ENCODE measurements around the gene KCTD2. TPM values are rescaled to one million over a fixed set of nuclear protein-coding genes. Genes with fewer than 3 reads are reported as not detected.
A peak's percentile ranks its signal among the peaks of the same experiment; 100 is the strongest.

KCTD2 gene
- total RNA-seq, 2 donors from 2014 or later, result 18.7 to 22.7 TPM

GRCh38 chr17:75079023-75079373, 32.0 kb downstream of the KCTD2 start:
- peak overlapping the region; percentile 82 to 84 for H3K27ac ChIP-seq
- no peak for DNase-seq (ENCODE audit: low spot score)
- peaks cover 18 to 28% of the 10 kb centered on the region in 2 donors for H3K4me1 ChIP-seq (ENCODE audit: control insufficient read depth in 1 of 2, low read depth in 2 of 2)
- no peaks in the 10 kb centered on the region for H3K27me3 ChIP-seq (replicated peaks; ENCODE audit: insufficient read depth)
- TF ChIP-seq, protein P1, sequence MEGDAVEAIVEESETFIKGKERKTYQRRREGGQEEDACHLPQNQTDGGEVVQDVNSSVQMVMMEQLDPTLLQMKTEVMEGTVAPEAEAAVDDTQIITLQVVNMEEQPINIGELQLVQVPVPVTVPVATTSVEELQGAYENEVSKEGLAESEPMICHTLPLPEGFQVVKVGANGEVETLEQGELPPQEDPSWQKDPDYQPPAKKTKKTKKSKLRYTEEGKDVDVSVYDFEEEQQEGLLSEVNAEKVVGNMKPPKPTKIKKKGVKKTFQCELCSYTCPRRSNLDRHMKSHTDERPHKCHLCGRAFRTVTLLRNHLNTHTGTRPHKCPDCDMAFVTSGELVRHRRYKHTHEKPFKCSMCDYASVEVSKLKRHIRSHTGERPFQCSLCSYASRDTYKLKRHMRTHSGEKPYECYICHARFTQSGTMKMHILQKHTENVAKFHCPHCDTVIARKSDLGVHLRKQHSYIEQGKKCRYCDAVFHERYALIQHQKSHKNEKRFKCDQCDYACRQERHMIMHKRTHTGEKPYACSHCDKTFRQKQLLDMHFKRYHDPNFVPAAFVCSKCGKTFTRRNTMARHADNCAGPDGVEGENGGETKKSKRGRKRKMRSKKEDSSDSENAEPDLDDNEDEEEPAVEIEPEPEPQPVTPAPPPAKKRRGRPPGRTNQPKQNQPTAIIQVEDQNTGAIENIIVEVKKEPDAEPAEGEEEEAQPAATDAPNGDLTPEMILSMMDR (IDR thresholded peaks at IDR 0.05), result no peak
- no peaks in the 10 kb centered on the region for H3K36me3 ChIP-seq
- no peaks in the 10 kb centered on the region for H3K9me3 ChIP-seq
- no peak overlapping the region for H3K4me3 ChIP-seq
- no peak for ATAC-seq (ENCODE audit: insufficient number of reproducible peaks, low FRiP score, low read depth)

DNA sequence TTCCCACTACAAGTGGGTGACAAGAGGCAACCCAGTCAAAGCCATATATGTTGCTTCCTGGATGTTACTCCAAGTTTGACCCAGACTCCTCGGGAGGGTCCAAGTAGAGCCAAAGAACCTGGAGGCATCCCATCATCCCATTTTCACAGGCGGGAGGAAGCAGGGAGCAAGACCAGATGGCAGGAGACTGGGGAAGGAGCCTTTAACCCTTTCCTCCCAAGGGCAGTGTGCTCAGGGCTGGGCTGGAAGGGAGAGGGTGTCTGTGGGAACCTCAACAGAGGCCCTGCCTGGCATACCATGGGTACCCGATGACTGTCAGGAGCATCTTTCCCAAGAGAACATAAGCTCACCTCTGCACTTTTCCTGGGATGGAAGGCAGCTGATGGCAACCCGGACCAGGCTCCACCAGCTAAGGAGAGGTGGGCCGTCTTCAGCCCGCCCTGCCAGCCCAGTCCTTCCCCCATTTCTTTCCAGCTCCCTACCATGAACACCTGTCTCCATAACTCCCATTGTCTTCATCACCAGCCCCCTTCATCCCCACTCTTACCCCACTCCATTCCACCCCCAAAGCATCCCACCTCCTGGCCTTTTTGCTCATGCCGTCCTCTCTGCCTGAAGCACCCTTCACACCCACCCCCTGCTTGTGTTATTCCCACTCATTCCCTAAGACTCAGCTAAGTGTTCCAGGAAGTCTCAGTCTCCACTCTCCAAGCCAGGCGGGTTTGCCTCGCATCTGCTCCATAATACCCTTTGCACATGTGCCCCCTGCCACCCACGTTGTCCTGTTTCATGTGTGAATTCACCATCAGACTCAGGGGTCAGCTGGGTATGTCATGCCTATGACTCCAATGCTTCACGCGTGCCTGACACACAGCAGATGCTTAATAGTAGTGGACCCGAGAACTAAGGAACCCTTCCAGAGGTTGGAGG, 34.9 kb downstream of the KCTD2 start:
- TF ChIP-seq, protein P1 (IDR thresholded peaks at IDR 0.05), result no peak
- Histone ChIP-seq H3K4me3 (no peak overlapping the region), H3K36me3 (no peaks in the 10 kb centered on the region), H3K27ac (no peak overlapping the region), H3K9me3 (no peaks in the 10 kb centered on the region), H3K4me1 (ENCODE audit: control insufficient read depth in 1 of 2, low read depth in 2 of 2) (peaks cover 18 to 28% of the 10 kb centered on the region in 2 donors), H3K27me3 (replicated peaks; ENCODE audit: insufficient read depth) (no peaks in the 10 kb centered on the region)
- no peak for ATAC-seq (ENCODE audit: insufficient number of reproducible peaks, low FRiP score, low read depth)
- DNase-seq (ENCODE audit: low spot score), result no peak

DNA sequence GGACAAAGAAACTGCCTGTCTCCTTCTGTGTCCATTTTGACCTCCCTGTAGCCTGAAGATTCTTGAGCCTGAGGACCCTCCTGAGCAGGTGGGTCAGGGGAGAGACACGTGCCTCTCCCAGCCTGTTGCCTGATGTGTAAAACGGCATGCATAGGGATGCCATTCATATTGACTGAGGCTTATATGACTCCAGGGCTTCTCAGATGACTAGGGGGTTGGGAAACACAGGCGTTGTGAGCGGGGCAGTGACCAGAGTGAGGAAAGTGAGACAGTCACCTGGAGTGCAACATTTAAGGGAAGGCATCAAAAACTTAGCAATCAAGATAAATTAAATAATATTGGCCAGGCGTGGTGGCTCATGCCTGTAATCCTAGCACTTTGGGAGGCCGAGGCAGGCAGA, 35.7 kb downstream of the KCTD2 start:
- H3K4me1 ChIP-seq (ENCODE audit: control insufficient read depth in 1 of 2, low read depth in 2 of 2), result peaks cover 15 to 28% of the 10 kb centered on the region in 2 donors
- no peak for DNase-seq (ENCODE audit: low spot score)
- no peak overlapping the region for H3K27ac ChIP-seq
- H3K4me3 ChIP-seq, result no peak overlapping the region
- no peaks in the 10 kb centered on the region for H3K36me3 ChIP-seq
- H3K9me3 ChIP-seq, result no peaks in the 10 kb centered on the region
- no peaks in the 10 kb centered on the region for H3K27me3 ChIP-seq (replicated peaks; ENCODE audit: insufficient read depth)
- ATAC-seq (ENCODE audit: insufficient number of reproducible peaks, low FRiP score, low read depth), result no peak
- TF ChIP-seq, protein P1 (IDR thresholded peaks at IDR 0.05), result no peak

DNA sequence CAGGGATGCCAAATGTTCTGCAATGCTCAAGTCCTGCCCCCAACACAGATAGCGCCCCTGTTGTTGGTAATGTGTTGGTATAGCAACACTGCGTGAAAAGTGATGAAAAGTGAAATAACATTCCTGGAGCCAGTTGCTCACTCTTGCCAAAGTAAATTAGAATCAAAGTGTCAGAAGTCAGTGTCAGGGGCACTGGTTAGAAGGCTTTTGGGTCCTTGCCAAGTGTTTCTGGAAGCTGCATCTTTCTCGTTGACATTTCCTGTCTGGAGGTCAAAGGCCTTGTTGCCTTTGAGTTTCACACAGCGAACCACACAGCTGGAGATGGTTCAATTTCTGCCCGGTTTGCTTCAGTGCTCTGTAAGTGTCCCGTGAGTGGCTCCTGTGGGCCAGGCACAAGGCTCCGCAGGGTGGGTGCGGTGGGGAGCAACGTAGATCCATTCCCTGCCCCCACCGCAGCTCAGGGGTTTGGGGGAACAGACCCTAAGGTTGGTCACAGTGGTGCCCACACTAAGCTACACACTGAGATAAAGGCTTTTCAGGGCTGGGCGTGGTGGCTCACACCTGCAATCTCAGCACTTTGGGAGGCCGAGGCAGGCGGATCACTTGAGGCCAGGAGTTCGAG, 37.1 kb downstream of the KCTD2 start:
- peaks cover 7 to 28% of the 10 kb centered on the region in 2 donors for H3K4me1 ChIP-seq (ENCODE audit: control insufficient read depth in 1 of 2, low read depth in 2 of 2)
- no peak overlapping the region for H3K4me3 ChIP-seq
- H3K27ac ChIP-seq, result no peak overlapping the region
- no peaks in the 10 kb centered on the region for H3K9me3 ChIP-seq
- DNase-seq (ENCODE audit: low spot score) (no peak), ATAC-seq (ENCODE audit: insufficient number of reproducible peaks, low FRiP score, low read depth) (no peak)
- H3K27me3 ChIP-seq (replicated peaks; ENCODE audit: insufficient read depth), result no peaks in the 10 kb centered on the region
- no peaks in the 10 kb centered on the region for H3K36me3 ChIP-seq
- TF ChIP-seq, protein P1 (IDR thresholded peaks at IDR 0.05), result no peak

- no peak overlapping the region for H3K27ac ChIP-seq
- TF ChIP-seq, protein P1 (IDR thresholded peaks at IDR 0.05), result no peak
Measured at GRCh38 chr17:75086496-75087181, 39.6 kb downstream of the KCTD2 start.

More at GRCh38 chr17:75086496-75087181, 39.6 kb downstream of the KCTD2 start:
- peaks cover 5 to 23% of the 10 kb centered on the region in 2 donors for H3K4me1 ChIP-seq (ENCODE audit: control insufficient read depth in 1 of 2, low read depth in 2 of 2)
- no peak for DNase-seq (ENCODE audit: low spot score)
- no peaks in the 10 kb centered on the region for H3K36me3 ChIP-seq
- H3K27me3 ChIP-seq (replicated peaks; ENCODE audit: insufficient read depth), result no peaks in the 10 kb centered on the region
- no peaks in the 10 kb centered on the region for H3K9me3 ChIP-seq
- no peak overlapping the region for H3K4me3 ChIP-seq
- no peak for ATAC-seq (ENCODE audit: insufficient number of reproducible peaks, low FRiP score, low read depth)
